ENCODE measurements around the gene TMCC1. TPM values are rescaled to one million over a fixed set of nuclear protein-coding genes. Genes with fewer than 3 reads are reported as not detected.
A peak's percentile ranks its signal among the peaks of the same experiment; 100 is the strongest.

The TMCC1 gene
- total RNA-seq, 1 donor from 2014 or later: 28.0 TPM

- TF ChIP-seq, protein P1, sequence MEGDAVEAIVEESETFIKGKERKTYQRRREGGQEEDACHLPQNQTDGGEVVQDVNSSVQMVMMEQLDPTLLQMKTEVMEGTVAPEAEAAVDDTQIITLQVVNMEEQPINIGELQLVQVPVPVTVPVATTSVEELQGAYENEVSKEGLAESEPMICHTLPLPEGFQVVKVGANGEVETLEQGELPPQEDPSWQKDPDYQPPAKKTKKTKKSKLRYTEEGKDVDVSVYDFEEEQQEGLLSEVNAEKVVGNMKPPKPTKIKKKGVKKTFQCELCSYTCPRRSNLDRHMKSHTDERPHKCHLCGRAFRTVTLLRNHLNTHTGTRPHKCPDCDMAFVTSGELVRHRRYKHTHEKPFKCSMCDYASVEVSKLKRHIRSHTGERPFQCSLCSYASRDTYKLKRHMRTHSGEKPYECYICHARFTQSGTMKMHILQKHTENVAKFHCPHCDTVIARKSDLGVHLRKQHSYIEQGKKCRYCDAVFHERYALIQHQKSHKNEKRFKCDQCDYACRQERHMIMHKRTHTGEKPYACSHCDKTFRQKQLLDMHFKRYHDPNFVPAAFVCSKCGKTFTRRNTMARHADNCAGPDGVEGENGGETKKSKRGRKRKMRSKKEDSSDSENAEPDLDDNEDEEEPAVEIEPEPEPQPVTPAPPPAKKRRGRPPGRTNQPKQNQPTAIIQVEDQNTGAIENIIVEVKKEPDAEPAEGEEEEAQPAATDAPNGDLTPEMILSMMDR (IDR thresholded peaks at IDR 0.05; ENCODE audit: insufficient read depth, low read length, poor library complexity, severe bottlenecking): no peak
- no peak for DNase-seq (ENCODE audit: low read depth)
Observed at GRCh38 chr3:129732200-129732876, 161.2 kb downstream of the TMCC1 start.

DNA sequence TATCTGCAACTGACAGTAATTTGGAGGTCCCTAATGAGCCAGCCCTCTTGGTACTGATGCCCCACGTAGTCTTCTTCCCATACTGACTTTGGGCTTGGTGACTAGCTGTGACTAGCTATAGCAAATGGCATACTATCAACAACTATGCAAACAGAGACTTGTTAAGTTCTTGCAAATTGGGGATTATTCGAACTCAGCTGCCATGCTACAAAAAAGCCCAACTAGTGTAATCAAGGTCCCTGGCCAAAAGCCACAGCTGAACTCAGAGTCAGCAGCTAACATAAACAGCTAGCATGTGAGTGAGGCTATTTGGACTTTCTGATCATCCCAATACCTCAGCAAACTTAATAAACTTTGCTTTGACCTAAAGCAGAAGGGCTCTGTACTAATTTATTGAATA, 165.8 kb downstream of the TMCC1 start:
- DNase-seq (ENCODE audit: low read depth): no peak
- TF ChIP-seq, protein P1 (IDR thresholded peaks at IDR 0.05; ENCODE audit: insufficient read depth, low read length, poor library complexity, severe bottlenecking): no peak

More at GRCh38 chr3:129732200-129732876, 161.2 kb downstream of the TMCC1 start:
- Histone ChIP-seq H3K27me3 (ENCODE audit: control insufficient read depth, insufficient read depth, low read length) (no peaks in the 10 kb centered on the region), H3K4me3 (ENCODE audit: low read depth, low read length) (no peak overlapping the region), H3K36me3 (ENCODE audit: control insufficient read depth, insufficient read depth, low read length) (no peaks in the 10 kb centered on the region)

GRCh38 chr3:129723558-129724324, 169.8 kb downstream of the TMCC1 start:
- H3K4me3 ChIP-seq (ENCODE audit: low read depth, low read length): no peak overlapping the region
- DNase-seq (ENCODE audit: low read depth): peak; percentile 19
- no peaks in the 10 kb centered on the region for H3K36me3 ChIP-seq (ENCODE audit: control insufficient read depth, insufficient read depth, low read length)
- no peaks in the 10 kb centered on the region for H3K27me3 ChIP-seq (ENCODE audit: control insufficient read depth, insufficient read depth, low read length)
- TF ChIP-seq, protein P1 (IDR thresholded peaks at IDR 0.05; ENCODE audit: insufficient read depth, low read length, poor library complexity, severe bottlenecking): no peak

More for the DNA sequence above, 165.8 kb downstream of the TMCC1 start:
- Histone ChIP-seq H3K27me3 (ENCODE audit: control insufficient read depth, insufficient read depth, low read length) (no peaks in the 10 kb centered on the region), H3K36me3 (ENCODE audit: control insufficient read depth, insufficient read depth, low read length) (no peaks in the 10 kb centered on the region), H3K4me3 (ENCODE audit: low read depth, low read length) (no peak overlapping the region)

DNA sequence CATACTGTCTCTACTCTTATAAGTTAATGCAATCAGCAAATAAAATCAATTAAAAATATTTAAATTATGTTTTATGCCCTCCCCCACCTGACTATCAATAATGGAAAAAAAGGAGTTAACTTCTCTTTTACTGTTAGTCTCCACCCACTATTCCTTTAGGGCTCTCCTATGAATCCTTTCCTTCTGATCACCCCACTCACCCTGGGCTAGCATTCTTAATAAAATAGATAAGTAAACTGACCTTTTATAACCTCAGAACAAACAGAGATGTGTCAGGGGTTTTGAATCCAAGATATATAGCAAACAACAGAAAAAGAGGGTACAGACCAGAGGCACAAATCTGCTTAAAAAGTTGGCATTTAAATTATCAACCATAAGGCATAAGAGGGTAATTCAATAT, 171.0 kb downstream of the TMCC1 start:
- H3K4me3 ChIP-seq (ENCODE audit: low read depth, low read length): no peak overlapping the region
- no peak for DNase-seq (ENCODE audit: low read depth)
- TF ChIP-seq, protein P1 (IDR thresholded peaks at IDR 0.05; ENCODE audit: insufficient read depth, low read length, poor library complexity, severe bottlenecking): no peak
- H3K27me3 ChIP-seq (ENCODE audit: control insufficient read depth, insufficient read depth, low read length): no peaks in the 10 kb centered on the region
- no peaks in the 10 kb centered on the region for H3K36me3 ChIP-seq (ENCODE audit: control insufficient read depth, insufficient read depth, low read length)

DNA sequence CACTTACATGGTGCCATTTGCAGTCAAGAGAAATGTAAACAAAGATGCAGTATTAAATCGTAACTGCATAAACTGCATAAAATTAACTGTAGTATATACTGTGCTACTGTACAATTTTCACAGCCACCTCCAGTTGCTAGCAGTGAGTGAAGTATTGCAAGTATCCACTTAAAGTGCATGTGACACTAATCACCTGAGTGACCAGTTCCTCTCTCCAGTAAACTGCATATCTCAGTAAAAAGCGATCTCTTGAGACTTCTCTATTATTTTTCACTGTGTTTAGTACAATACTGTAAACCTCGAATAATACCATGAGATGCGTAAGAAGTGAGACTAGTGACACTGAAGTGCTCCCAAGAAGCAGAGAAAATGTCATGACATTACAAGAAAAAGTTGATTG, 175.3 kb downstream of the TMCC1 start:
- TF ChIP-seq, protein P1 (IDR thresholded peaks at IDR 0.05; ENCODE audit: insufficient read depth, low read length, poor library complexity, severe bottlenecking): no peak
- DNase-seq (ENCODE audit: low read depth): no peak

More for the DNA sequence above, 175.3 kb downstream of the TMCC1 start:
- H3K27me3 ChIP-seq (ENCODE audit: control insufficient read depth, insufficient read depth, low read length): no peaks in the 10 kb centered on the region
- H3K36me3 ChIP-seq (ENCODE audit: control insufficient read depth, insufficient read depth, low read length): no peaks in the 10 kb centered on the region
- no peak overlapping the region for H3K4me3 ChIP-seq (ENCODE audit: low read depth, low read length)
